ENCODE data around the gene ZBED1.
"Not testable (repeated sequence)": the region's sequence is repeated elsewhere in the genome, so short reads cannot be mapped to it uniquely, and the experiment has no call there.

Gene ZBED1

DNA sequence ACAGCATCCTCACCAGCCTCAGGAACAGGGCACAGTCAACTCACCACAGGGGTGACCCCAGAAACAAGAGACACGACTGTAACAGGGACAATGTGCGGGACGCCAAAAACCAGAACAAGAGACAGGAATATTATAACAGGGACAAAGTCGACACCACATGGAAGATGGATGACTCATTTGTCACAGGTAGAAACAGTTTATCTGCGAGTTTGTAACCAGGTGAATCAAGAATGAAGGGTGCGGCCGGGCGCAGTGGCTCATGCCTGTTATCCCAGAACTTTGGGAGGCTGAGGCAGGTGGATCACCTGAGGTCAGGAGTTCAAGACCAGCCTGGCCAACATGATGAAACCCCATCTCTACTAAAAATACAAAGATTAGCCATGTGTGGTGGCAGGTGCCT lies 44.7 kb downstream of the ZBED1 start:
- not testable (repeated sequence) for DNase-seq (ENCODE audit: low read depth in 2 of 2)

DNA sequence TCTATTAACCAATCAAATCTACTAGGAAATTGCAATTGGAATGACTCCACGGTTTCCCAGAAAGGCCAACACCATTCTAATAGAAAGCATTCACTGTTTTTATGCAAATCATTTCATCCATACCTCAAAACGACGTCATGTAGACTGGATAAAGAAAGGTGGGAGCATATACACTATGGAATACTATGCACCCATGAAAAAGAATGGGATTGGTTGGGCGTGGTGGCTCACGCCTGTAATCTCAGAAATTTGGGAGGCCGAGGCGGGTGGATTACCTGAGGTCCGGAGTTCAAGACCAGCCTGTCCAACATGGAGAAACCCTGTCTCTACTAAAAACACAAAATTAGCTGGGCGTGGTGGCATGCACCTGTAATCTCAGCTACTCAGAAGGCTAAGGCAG lies 46.2 kb downstream of the ZBED1 start:
- DNase-seq (ENCODE audit: low read depth in 2 of 2), result not testable (repeated sequence)

DNA sequence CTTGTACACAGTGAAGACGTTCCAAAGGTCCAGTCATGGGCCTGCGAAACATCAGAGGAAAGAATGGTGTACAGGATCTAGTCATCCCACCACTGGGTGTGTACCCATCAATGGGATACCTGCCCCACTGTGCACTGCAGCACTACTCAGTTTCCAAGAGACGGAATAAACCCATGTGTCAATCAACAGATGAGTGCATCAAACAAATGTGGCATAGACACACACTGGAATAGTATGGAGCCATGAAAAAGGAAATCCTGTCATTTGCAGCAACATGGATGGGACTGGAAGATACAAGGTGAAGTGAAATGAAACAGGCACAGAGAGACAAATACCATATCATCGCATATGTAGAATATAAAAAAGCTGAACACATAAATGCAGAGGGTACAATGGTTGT lies 48.0 kb downstream of the ZBED1 start:
- no peak for DNase-seq (ENCODE audit: low read depth in 2 of 2)

DNA sequence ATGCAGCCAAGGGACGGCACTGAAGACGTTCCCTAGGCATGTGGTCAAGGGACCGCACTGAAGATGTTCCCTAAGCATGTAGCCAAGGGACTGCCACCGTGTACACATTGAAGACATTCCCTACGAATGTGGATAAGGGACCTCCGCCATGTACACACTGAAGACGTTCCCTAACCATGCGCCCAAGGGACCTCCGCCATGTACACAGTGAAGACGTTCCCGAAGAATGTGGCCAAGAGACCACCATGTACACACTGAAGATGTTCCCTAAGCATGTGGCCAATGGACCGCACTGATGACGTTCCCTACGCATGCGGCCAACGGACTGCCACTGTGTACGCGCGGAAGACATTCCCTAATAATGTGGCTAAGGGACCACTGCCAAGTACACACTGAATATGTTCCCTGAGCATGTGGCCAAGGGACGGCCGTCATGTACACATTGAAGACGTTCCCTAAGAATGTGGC lies 48.4 kb downstream of the ZBED1 start:
- no peak for DNase-seq (ENCODE audit: low read depth in 2 of 2)

DNA sequence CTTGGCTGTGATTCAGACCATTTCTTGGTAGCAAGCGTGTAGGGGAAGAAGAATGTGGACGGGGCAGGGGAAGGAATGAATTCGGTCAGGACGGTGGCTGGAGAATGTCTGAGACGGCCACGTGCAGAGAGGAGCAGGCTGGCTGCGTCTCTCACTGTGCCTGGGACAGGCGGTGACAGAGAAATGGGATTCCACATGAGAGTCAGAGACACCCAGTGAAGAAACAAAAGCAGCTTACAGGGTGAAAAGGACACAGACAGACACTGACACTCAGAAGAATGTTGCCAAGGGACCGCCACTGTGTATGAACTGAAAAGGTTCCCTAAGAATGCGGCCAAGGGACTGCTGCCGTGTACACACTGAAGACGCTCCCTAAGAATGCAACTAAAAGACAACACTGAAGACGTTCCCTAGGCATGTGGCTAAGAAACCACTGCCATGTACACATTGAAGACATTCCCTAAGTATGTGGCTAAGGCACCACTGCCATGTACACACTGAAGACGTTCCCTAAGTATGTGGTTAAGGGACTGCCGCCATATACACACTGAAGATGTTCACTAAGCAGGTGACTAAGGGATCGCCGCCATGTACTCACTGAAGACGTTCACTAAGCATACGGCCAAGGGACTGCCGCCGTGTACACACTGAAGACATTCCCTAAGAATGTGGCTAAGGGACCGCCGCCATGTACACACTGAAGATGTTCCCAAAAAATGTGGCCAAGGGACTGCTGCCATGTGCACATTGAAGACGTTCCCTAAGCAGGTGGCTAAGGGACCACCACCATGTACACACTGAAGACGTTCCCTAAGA lies 49.1 kb downstream of the ZBED1 start:
- no peak for DNase-seq (ENCODE audit: low read depth in 2 of 2)

DNA sequence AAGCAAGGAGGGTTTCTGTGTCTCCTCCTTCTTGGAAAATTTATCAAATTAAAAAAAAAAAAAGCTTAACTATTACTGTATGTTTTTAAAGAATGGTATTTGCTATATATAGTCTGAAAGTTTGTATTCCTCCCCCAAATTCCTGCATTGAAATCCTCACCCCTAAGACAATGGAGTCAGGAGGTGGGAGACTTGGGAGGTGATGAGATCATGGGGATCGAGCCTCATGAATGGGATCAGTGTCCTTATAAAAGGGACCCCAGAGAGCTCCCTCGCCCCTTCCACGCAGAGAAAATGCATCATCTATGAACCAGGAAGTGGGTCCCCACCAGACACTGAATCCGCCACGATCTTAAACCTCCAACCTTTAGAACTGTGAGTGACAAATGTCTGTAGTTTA lies 50.1 kb downstream of the ZBED1 start:
- no peak for DNase-seq (ENCODE audit: low read depth in 2 of 2)

DNA sequence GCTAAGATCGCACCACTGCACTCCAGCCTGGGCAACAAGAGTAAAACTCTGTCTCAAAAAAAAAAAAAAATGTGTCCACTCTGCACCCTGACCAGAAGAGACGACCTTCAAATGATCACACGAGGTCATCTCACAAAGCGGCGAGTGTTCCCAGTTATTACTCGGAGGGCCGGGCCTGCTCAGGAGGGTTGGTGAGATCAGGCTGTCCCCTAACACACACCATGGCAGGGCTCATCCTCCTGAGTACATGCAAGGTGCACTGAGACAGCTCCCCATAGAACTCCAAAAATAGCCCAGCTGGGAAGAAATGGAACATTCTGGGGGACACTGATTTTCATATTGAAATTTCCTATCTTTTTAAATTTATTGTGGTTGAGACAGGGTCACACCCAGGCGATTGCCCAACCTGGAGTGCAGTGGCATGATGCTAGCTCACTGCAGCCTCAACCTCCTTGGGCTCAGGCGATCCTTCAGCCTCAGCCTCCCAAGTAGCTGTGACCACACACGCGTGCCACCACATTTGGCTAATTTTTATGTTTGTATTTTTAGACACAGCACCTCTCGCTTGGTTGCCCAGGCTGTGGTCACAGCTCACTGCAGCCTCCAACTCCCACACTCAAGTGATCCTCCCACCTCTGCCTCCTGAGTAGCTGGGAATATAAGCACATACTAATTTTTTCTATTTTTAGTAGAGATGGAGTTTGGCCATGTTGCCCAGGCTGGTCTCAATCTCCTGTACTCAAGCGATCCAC lies 51.5 kb downstream of the ZBED1 start:
- no peak for DNase-seq (ENCODE audit: low read depth in 2 of 2)

DNA sequence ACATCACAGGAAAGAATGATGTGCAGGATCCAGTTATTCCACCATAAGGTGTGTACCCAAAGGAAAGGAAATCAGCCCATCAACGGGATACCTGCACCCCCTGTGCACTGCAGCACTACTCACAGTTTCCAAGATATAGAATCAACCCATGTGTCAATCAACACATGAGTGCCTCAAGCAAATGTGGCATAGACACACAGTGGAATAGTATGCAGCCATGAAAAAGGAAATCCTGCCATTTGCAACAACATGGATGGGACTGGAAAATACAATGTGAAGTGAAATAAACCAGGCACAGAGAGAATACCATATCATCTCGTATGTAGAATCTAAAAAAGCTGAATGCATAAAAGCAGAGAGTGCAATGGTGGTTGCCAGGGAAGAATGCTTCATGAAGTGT lies 53.3 kb downstream of the ZBED1 start:
- no peak for DNase-seq (ENCODE audit: low read depth in 2 of 2)

DNA sequence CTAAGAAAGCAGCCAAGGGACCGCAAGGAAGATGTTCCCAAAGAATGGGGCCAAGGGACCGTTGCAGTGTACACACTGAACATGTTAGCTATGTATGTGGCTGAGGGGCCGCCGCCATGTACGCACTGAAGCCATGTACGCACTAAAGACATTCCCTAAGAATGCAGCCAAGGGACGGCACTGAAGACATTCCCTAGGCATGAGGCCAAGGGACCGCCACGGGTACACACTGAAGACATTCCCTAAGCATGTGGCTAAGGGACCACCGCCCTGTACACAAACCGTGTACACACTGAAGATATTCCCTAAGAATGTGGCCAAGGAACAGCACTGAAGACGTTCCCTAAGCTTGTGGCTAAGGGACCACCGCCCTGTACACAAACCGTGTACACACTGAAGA lies 54.0 kb downstream of the ZBED1 start:
- DNase-seq (ENCODE audit: low read depth in 2 of 2), result no peak

DNA sequence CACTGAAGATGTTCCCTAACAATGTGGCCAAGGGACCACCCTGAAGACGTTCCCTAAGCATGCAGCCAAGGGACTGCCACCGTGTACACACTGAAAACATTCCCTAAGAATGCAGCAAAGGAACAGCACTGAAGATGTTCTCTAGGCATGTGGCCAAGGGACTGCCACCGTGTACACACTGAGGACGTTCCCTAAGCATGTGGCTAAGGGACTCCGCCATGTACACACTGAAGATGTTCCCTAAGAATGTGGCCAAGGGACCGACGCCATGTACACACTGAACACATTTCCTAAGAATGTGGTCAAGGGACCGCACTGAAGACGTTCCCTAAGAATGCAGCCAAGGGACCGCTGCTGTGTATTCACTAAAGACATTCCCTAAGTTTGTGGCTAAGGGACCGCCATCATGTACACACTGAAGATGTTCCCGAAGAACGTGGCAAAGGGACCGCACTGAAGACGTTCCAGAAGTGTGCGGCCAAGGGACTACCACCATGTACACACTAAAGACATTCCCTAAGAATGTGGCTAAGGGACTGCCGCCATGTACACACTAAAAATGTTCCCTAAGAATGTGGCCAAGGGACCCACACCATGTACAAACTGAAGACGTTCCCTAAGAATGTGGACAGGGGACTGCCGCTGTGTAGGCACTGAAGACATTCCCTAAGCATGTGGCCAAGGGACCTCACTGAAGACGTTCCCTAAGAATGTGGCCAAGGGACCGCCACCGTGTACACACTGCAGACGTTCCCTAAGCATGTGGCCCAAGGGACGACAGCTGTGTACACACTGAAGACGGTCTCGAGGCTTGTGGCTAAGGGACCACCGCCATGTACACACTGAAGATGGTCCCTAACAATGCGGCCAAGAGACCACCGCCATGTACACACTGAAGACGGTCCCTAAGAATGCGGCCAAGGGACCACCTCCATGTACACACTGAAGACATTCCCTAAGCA lies 54.8 kb downstream of the ZBED1 start:
- no peak for DNase-seq (ENCODE audit: low read depth in 2 of 2)

DNA sequence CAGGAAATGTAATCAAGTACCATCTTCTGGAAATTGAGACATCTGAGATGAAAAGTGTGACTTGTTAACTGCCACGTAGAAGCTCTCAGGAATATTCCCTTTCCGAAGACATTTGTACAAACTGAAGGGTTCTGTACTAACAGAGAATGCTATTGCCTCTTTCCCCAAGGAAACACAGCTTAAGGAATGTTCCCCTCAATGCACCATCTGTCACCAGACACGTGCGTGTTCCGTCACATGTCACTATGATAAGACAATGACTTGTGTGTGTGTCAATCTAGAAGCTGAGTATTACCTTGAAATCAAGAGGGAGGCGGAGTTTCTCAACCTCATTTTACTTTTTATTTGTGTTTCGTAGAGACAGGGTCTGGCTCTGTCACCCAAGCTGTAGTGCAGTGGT lies 58.1 kb downstream of the ZBED1 start:
- no peak for DNase-seq (ENCODE audit: low read depth in 2 of 2)

DNA sequence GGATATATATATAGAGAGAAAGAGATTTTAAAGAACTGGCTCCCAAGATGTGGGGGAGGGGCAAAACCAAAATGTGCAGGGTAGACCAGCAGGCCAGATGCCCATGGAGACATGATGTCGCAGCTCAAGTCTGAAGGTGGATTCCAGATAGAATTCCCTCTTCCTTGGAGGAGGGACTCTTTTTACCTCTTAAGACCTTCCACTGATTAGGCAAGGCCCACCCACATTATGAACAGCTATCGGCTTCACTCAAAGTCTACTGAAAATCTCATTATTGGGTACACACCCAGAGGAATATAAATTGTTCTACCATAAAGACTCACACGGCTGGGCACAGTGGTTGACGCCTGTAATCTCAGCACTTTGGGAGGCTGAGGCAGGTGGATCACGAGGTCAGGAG lies 59.3 kb downstream of the ZBED1 start:
- DNase-seq (ENCODE audit: low read depth in 2 of 2), result no peak

DNA sequence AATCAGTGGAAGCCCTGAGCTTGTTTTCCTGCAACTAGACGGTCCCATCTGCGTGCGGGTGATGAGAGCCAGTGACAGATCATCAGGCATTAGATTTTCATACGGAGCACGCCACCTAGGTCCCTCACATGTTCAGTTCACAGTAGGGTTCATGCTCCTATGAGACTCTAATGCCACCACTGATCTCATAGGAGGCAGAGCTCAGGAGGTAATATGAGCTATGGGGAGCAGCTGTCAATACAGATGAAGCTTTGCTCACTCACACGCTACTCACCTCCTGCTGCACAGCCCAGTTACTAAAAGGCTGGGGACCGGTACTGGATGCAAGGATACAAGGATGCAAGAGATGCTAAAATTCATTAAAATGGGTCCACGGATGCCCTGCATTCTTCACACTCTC lies 61.2 kb downstream of the ZBED1 start:
- no peak for DNase-seq (ENCODE audit: low read depth in 2 of 2)
